AG04449 (cell line): Measurements from ENCODE around the gene FUT8.

Source experiments
- CTCF ChIA-PET: fragments of 350-600 bp; formaldehyde crosslinking; extraction: SDS; loops from one replicate; lab custom pipeline; 2021; ENCODE audit warnings: antibody characterized with exemption; lab: Yijun Ruan, JAX
- POLR2A ChIA-PET: fragments of 400-600, 350-600 bp; formaldehyde crosslinking; extraction: SDS; loops from one replicate; lab custom pipeline; 2020; ENCODE audit warnings: antibody characterized with exemption, inconsistent platforms; lab: Yijun Ruan, JAX
- DNase-seq: peaks from one replicate; pipeline ENCODE4 v3.0.0-alpha.2; 2010; ENCODE audit warnings: low read depth, low spot score
- H3K4me3 ChIP-seq: 2 replicates; pipeline ENCODE4 v1.5.1; 2011; ENCODE audit warnings: low read depth, mild to moderate bottlenecking, control low read depth, low read length
- CTCF ChIP-seq: IDR thresholded peaks from one replicate; pipeline ENCODE4 v1.5.1; 2011; ENCODE audit warnings: mild to moderate bottlenecking, moderate library complexity, low read length, control low read depth, inconsistent platforms; ENCODE audit not compliant: insufficient read depth; ENCODE audit errors: missing control alignments

The FUT8 gene

GRCh38 chr14:65618996-65619395 lies 206.5 kb downstream of the FUT8 start:
- CTCF ChIA-PET: interaction anchor here (0.7 to 1.3 kb wide), 2 partner anchors 11 to 206 kb away, joined by 3 to 6 read pairs; no protein-coding TSS in a partner anchor
- no peak for TF ChIP-seq CTCF

GRCh38 chr14:65620195-65620594 lies 207.7 kb downstream of the FUT8 start:
- ChIA-PET CTCF (interaction anchor here (0.8 to 1.6 kb wide), 3 partner anchors 204 to 456 kb away, joined by 3 to 4 read pairs (median 4); no protein-coding TSS in a partner anchor), POLR2A (no interaction called here)
- H3K4me3 ChIP-seq: no peak overlapping the region
- no peak for DNase-seq
- no peak for TF ChIP-seq CTCF

More at GRCh38 chr14:65618996-65619395, 206.5 kb downstream of the FUT8 start:
- H3K4me3 ChIP-seq: no peak overlapping the region
- no peak for DNase-seq
- POLR2A ChIA-PET: no interaction called here

- H3K4me3 ChIP-seq: no peak overlapping the region
- POLR2A ChIA-PET: no interaction called here
- no peak for TF ChIP-seq CTCF
- no peak for DNase-seq
- CTCF ChIA-PET: interaction anchor here (0.7 to 1.6 kb wide), 3 partner anchors 43 to 401 kb away, joined by 3 to 4 read pairs (median 3); no protein-coding TSS in a partner anchor
Observed at GRCh38 chr14:65622703-65623102, 210.2 kb downstream of the FUT8 start.

- POLR2A ChIA-PET: no interaction called here
Observed at GRCh38 chr14:65623759-65624158, 211.2 kb downstream of the FUT8 start.

GRCh38 chr14:65627315-65627714 lies 214.8 kb downstream of the FUT8 start:
- TF ChIP-seq CTCF: no peak
- DNase-seq: no peak
- POLR2A ChIA-PET: no interaction called here
- CTCF ChIA-PET: interaction anchor here (1.2 kb wide), 1 partner anchor 8 kb away, joined by 4 read pairs; no protein-coding TSS in a partner anchor
- H3K4me3 ChIP-seq: no peak overlapping the region

More at GRCh38 chr14:65623759-65624158, 211.2 kb downstream of the FUT8 start:
- CTCF ChIA-PET: interaction anchor here (0.6 to 1.6 kb wide), 3 partner anchors 15 to 402 kb away, joined by 3 read pairs; no protein-coding TSS in a partner anchor
- no peak for TF ChIP-seq CTCF
- no peak for DNase-seq
- no peak overlapping the region for H3K4me3 ChIP-seq

GRCh38 chr14:65628664-65629063 lies 216.1 kb downstream of the FUT8 start:
- DNase-seq: no peak
- ChIA-PET POLR2A (no interaction called here), CTCF (no interaction called here)
- H3K4me3 ChIP-seq: no peak overlapping the region
- no peak for TF ChIP-seq CTCF
